ENCODE data around the gene SLA2.

DNA sequence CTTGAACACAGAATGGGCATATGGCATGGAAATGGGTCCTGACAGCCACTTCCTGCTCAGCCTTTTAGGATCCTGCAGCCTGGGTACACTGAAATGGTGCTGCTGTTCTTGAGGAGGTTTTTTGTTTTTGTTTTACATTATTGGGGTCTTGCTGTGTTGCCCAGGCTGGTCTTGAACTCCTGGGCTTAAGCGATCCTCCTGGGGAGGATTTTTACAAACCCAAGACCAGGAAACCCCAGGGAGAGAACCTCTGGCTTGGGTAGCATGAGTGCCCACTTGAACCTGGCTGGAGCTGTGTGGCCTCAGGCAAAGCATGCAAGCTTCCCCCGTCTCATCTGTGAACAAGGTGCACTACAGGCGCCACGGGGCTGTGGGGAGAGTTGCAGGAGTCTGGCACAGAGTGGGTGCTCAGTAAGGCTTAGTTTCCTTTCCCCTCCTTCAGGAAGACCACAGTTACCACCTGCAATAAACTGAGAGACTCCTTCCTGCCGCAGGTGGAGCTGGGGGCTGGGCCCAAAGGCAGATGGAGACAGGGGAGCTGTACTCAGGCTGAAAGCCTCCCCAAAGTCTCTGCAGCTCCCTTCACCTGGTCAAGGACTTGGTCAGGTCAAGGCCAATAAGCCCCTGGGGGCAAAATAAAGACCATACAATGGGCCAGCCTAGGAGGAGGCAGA, 1.8 kb downstream of the SLA2 start:
- TF ChIP-seq CTCF (conservative IDR thresholded peaks at IDR 0.05 in 1 of 2, IDR thresholded peaks at IDR 0.05 in 1 of 2; ENCODE audit: extremely low read depth in 1 of 2, insufficient read depth in 1 of 2, low read depth in 1 of 2, low read length in 2 of 2): no peak
- no peak for TF ChIP-seq EZH2 (IDR thresholded peaks at IDR 0.05; ENCODE audit: borderline replicate concordance, low read length)

Measured in mammary epithelial cell (primary cell).